ENCODE results near the gene MLKL.
A peak's percentile ranks its signal among the peaks of the same experiment; 100 is the strongest.
"Not testable (repeated sequence)": the region's sequence is repeated elsewhere in the genome, so short reads cannot be mapped to it uniquely, and the experiment has no call there.

The MLKL gene

DNA sequence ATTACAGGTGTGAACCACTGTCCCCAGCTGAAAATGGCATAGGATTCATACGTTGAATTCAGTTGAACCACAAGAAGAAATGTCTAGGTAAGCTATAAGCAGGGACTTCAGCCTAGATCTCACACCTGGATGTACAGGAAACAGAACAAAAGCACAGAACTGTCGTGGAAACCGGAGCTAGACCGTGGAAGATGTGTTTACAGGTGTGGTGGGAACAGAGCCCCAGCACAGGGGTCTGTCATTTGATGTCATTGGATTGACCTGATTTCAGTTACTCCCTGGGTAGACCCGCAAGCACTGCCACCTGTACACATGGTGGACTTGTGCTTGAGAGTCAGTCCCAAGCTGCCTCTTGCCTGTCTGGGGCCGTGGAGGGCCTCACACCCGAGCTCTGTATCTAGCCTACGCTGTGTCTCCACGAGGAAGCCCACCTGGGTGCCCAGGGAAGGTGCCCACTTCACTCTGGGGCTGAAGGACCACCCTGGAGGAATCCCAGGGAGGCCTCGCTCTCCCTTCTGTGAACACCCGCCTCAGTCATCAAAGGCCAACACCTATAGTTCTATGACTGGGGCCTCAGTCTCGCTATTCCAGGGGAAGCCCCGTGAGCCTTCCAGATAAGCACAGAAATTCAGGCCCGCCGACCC lies 32.2 kb upstream of the MLKL start:
- DNase-seq (ENCODE audit: low read depth in 2 of 2, low spot score in 1 of 2), result no peak

DNA sequence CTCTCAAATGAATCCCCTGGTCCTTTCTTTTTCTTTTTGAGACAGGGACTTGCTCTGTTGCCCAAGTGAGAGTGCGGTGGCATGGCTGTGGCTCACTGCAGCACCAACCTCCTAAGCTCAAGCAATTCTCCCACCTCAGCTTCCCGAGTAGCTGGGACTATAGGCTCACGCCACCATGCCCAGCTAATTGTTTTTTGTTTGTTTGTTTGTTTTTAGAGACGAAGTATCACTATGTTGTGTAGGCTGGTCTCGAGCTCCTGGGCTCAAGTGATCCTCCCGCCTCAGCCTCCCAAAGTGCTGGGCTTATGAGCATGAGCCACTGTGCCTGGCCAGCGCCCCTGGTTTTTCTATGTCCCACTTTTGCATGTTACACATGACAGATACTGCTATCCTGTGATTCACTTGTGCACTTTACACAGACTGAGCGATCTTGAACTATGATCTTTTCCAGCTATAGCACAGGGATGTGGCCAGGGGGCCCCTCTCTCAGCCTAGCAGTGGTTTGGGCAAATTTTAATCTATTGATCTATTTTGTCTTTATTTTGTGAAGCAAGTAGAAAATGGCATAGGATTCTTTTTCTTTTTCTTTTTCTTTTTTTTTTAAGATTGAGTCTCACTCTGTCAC lies 31.3 kb upstream of the MLKL start:
- no peak for DNase-seq (ENCODE audit: low read depth in 2 of 2, low spot score in 1 of 2)

DNA sequence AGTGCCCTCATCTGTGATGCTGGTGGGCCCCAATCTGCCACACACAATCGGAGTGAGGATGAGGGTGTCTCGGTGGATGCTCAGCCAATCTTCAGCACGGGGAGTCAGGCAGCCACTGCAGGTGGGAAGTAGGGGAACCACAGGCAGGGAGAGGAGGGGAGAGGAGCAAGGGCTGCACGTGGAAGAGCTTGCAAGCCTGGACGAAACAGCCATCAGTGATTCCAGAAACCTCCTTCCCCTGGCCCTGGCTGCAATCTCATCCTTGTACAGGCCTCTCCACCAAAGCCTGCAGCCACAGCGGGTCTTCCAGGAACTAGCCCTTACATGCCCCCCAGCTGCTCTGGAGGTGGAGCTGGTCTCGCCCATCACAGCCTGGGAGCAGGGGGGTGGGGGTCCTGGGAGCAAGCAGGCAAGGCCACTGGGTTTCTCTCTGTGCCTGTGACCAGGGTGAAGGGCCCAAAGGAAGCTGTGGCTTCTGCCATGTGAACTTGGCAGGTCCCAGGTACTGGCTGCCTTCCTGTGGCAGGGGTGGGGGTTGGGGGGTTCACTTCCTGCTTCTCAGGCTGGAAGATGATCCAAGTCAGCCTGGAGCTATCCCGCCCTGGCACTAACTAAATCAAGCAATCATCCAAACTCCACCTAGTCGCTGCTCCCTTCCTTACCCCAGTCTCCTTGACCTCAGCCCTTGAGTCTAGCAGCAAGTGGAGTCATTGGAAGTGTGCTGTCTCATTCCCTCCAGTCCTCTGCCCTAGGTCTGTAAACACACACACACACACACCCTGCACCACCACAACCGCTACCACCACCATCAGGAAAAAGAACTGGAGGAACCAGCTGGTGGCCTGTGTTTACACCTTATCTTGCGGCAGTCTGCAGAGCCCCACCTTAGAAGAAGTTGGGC lies 29.4 kb upstream of the MLKL start:
- DNase-seq (ENCODE audit: low read depth in 2 of 2, low spot score in 1 of 2), result no peak

DNA sequence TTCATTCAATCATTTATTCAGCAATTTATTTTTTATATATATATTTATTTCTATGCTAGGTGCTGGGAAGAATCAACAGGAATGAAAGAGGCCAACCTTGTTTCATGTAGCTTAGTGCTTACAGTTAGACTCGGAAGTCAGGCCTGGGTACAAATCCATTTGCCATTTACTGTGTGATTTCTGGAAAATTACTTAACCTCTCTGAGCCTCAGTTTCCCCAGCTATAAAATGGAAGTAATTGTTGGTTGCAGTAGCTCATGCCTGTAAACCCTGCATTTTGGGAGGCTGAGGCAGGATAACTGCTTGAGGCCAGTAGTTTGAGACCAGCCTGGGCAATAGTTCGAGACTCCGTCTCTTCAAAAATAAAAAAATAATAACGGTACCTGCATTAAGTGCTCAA lies 27.2 kb upstream of the MLKL start:
- DNase-seq (ENCODE audit: low read depth in 2 of 2, low spot score in 1 of 2), result no peak

DNA sequence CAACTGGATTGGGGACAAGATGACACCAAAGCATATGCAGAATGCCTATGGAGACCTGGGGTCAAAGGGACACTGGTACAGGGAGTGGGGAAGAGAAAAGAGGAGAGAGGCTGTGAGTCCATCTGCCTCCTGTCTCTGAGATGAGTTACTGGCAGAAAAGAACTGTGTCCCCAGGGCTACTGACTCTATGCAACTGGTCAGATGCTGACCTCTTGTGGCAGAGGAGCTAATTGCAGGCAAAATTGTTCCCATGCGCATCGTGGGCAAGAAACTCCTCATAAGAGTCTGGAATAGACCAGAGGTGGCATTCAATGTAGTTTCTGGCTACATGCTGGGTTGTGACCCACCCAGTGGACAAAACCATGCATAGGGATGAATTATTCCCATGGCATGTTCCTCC lies 26.1 kb upstream of the MLKL start:
- DNase-seq (ENCODE audit: low read depth in 2 of 2, low spot score in 1 of 2), result no peak

DNA sequence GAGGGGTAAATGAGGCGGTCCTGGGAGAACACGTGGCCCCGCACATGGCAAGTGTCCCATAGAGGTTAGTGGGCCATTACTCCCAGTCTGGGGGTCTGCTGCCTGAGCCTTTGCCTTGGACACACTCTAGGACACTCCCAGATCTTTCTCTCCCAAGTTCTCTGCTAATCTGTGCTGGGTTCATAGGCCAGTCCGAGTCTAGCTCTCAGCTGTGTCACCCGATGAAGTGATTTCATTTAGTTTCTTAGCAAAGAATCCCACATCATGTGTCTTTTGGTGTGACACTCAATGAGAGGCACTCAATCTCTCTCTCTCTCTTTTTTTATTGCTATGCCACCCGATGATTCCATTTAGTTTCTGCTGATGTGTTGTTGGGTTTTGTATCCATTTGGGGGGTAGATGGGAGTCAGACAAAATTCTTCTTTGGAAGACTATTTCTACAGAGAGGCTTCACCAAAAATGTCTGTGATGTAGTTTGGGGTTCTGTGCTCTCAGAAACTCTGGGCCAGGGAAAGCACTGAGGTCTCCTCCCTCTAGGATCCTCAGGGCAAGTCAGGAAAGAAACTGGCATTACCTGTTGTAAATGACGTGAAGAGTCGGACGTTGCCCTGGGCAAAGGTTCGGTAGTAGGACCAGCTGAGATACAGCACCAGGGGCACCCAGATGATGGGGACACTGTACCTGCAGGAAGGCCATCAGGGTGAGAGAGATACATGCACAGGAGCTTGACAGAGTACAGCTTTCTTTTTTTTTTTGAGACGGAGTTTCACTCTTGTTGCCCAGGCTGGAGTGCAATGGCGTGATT lies 25.2 kb upstream of the MLKL start:
- DNase-seq (ENCODE audit: low read depth in 2 of 2, low spot score in 1 of 2), result no peak

DNA sequence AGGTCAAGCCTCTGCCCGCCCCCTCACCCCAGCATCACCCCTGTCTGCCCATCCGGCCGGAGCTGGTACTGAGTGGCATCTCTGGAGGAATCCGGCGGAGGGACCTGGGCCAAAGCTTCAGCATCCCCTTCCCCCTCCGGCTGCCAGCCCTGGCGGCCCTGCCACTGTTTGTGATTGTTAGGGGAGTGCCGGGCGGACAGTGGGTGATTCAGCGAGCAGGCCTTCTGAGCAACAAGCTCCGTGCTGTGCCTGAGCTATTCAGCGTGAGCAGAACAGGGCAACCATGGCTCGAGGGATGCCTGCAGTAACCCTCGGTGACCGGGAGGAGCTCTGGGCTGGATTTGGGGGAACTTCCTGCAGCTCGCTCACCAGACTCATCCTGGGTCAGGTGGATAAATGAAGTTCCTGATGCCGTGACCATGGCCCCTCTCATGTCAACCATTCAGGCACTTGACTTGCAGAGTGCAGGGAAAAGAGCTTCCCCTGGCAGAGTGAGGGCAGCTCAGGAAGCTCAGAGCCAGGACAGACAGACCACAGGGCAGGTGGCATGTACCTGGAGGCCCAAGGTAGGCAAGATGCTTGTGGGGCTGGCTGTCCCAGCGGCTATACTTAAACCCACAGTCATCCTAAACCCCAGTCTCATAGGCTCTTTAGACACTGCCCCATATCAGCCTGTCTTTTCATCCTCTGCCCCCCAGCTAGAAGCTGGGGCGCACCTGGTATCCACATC lies 24.3 kb upstream of the MLKL start:
- no peak for DNase-seq (ENCODE audit: low read depth in 2 of 2, low spot score in 1 of 2)

DNA sequence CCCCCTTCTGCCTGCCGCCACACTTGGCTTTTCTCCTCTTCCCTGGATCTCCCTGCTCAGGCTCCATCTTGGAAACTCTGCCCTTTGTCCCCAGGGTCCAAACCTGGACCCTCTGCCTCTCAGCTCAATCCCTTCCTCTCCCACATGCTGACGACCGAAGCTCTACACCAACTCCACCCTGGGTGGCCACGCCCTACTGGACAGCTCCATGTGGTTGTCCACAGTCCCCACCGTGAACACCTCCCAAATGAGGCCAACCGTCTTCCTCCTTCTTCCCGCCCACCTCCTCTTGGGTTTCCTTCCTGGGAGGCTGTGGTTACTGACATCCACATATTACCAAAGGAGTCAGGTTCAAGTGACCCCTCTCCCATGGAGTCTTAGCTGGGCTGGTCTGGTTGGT lies 22.6 kb upstream of the MLKL start:
- DNase-seq (ENCODE audit: low read depth in 2 of 2, low spot score in 1 of 2), result no peak

DNA sequence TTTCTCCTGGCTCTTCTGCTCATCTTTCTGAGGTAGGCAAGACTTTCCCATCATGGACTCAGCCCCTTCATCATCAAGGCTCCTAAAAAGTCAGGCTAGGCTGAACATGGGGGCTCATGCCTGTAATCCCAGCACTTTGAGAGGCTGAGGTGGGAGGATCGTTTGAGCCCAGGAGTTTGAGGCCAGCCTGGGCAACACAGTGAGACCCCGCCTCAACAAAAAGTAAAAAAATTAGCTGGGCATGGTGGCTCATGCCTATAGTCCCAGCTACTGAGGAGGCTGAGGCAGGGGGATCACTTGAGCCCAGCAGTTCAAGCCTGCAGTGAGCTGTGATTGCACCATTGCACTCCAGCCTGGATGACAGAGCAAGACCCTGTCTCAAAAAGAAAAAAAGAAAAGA lies 21.5 kb upstream of the MLKL start:
- DNase-seq (ENCODE audit: low read depth in 2 of 2, low spot score in 1 of 2), result not testable (repeated sequence)

DNA sequence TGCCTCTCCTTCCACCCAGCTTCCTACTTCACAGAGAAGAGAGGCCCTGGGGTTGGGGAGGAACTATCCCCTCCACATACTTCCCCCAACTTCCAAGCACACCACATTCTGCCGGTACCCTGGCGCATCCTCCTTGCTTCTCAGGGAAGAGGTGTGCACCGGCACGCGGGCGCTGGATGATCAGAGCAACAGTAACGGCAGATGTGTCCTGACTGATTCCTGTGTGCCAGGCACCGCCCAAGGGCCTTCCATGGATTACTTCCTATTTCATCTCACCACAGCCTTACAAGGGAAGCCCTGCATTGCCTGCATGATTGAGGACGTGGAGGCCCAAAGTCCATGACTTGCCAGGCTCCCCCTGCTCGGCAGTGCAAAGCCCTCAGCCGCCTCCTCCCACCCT lies 21.1 kb upstream of the MLKL start:
- DNase-seq (ENCODE audit: low read depth in 2 of 2, low spot score in 1 of 2), result no peak

DNA sequence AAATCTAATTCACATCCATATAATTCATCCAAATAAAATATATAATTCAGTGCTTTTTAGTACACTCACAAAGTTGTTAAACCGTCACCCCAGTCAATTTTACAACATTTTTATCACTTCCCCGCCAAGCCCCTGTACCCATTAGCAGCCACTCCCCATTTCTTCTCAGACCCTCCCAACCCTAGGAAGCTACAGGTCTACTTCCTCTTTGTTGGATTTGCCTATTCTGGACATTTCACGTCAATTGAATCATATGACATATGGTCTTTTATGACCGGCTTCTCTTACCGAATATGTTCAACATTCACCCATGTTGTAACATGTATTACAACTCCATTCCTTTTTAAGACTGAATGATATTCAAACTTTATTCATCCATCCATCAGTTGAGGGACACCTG lies 19.9 kb upstream of the MLKL start:
- DNase-seq (ENCODE audit: low read depth in 2 of 2, low spot score in 1 of 2), result no peak

DNA sequence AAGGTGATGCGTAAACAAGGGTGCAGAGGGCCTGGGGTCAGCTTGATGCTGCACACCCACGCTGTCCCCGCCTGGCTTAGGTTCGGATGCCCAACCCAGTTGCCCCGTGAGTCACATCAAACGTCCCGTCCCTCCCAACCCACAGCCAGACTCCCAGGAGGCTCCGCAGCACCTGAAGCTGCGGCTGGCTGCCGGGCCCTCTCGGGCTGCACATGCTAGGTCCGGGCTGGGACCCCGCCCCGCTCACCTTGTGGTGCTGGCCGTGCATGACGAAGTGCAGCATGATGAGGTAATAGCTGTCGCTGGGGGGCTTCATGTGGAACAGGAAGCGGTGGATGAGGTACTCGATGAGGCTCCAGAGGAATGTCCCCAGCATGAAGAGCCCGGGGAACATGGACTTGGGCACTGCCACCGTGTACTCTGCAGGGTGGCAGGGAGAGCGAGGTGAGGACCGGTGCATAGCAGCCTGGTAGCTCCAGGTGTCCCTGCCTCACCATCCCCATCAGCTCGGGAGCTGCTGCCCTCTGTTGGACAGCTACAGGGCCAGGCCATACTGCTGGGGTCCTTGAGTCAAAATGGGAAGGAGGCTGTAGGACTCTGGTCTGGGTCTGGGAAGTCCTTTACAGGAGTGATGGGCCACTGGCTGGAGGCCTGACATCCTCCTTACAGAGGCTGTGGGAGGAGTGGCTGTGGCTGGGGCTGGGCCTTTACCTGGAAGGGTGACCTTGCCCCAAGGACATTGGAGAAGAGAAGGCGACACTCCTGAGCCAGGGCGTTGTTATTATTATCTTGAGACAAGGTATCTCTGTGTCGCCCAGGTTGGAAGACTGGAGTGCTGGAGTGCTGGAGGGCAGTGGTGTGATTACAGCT lies 18.3 kb upstream of the MLKL start:
- no peak for DNase-seq (ENCODE audit: low read depth in 2 of 2, low spot score in 1 of 2)

DNA sequence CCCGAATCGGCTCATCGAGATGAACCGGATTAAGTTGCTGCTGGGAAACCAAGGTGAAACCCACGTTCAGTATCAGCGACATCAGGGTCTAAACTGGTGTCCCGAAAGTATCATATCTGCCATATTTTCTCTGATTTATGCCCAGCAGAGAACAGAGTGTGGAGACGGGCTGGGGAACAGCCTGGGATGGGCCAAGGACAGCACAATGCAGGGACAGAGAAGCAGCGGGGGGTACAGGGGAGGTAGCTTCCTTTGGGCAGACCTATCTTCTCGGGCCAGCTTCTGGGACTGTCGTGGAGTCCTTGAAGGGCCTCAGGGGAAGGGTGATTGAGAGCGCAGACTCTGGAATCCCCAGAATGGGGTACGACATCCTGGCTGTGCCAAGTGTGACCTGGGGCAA lies 17.5 kb upstream of the MLKL start:
- no peak for DNase-seq (ENCODE audit: low read depth in 2 of 2, low spot score in 1 of 2)

DNA sequence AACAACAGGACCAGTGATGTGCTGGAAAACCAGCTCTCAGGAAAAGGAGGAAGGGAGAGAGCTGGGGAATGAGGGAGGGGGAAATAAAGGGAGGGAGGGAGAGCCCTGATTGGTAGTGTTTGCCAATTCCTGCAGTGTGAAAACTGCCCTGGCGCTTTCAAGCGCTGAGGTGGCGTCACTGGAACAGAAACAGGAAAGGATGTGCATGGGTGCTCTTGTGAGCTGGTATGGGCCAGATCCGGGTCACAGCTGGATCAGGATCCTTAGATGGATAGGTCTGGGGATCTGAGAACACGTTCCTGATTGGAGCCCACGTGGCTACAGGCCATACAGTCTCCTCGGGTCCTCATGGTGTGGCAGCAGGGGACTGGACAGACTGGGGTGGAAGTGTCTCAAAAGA lies 16.7 kb upstream of the MLKL start:
- no peak for DNase-seq (ENCODE audit: low read depth in 2 of 2, low spot score in 1 of 2)

DNA sequence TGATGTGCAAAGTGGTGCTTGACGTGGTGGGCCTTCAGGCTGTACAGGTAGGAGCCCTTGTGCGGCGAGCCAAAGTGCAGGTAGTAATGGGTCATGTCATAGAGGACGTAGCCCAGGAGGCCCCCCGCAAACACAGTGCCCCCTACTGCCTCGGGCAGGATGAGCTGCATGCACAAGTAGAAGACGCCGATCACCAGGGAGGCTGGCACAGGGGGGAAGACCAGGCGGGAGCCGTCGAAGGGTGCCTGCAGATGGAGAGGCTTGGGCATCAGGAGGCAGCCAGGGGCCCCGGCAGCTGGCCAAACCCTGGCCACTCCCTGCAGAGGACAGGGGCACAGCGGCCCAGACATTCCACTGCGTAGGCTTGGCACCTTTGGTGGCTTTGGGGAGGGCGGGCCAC lies 15.7 kb upstream of the MLKL start:
- no peak for DNase-seq (ENCODE audit: low read depth in 2 of 2, low spot score in 1 of 2)

DNA sequence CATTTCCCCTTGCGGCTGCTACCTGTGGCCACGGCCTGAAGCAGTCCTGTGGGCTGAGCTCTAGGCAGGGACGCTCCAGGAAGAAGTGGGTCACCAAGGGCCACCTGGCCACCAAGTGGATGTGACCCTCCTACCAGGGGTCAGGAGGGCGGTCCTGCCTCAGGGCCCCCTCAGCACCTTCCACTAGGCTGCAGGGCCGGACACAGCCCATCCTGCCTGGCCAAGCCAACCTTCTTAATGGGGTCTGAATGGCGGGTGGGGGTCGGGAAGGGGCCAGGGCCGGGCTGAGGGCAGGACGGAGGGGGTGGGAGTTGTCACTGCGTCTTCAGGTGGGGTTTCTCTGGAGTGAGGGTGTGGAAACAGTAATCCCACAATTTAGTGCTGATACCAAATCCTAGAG lies 13.2 kb upstream of the MLKL start:
- no peak for DNase-seq (ENCODE audit: low read depth in 2 of 2, low spot score in 1 of 2)

DNA sequence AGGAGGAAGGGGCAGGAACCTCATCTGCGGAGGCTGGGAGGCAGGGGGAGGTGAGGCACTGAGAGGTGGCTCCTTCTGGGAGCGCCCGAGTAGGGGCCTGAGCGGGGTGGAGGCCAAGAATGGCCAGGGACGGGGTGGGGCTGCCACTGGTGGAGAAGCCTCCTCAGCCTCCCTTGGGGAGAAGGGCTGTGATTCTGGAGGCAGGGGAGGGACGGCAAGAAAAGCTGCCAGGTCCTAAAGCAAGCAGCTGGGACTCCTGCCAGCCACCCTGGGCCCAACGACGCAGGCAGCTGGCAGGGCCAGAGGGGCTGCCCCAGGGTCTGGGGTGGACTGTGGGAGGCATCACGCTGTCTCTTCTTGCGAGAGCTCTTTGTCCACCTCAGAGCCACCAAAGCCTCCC lies 12.7 kb upstream of the MLKL start:
- DNase-seq (ENCODE audit: low read depth in 2 of 2, low spot score in 1 of 2), result no peak

DNA sequence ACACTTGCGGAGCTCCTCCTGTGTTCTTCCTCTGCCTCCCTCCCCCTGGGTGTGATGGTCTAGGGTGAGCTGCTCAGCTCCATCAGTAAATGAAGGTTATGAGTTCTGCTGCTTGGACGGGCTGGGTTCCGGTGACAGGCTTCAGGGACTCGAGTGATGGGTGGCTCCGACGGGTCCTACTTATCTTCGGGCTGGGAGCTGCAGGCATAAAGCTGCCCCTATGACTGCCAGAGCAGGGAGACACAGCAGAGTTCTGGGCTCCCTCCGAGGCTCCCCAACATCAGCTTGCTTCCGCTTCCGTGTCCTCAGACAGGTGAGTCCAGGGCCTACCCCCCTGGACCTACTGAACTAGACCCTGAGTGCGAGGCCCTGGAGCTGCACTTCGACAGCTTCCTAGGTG lies 11.3 kb upstream of the MLKL start:
- no peak for DNase-seq (ENCODE audit: low read depth in 2 of 2, low spot score in 1 of 2)

DNA sequence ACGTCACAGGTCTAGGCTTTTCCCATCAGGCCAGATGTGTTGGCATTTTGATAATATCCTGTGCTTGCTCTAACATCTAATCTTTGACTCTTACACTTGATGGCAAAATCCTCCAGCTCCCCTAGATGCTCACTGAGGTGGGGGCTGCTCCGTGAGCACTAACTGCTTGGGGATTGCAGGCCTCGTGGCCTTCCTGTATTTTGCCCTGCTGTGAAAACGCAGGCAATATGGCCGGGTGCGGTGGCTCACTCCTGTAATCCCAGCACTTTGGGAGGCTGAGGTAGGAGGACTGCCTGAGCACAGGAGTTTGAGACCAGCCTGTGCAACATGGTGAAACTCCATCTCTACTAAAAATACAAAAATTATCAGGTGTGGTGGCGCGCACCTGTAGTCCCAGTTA lies 9.7 kb upstream of the MLKL start:
- DNase-seq (ENCODE audit: low read depth in 2 of 2, low spot score in 1 of 2), result no peak

DNA sequence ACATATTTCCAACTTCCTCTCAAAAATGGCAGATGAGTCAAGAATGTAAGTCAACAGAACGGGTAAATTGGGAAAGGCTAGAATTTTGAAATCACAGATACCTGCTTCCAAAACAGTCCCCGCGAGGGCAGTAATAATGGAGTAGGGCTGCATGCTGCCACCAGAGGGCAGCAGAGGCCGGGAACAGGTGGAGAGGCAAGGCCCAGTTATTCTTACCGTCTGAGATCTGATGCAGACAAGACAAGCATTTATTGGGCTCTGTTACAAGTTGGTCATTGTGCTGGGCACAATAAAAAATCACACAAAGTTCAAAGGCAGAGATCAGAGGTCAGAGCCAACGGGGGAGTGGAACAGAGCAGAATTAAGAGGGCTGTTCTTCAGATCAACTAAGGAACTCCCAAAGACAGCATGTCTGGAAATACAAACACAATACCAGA lies 8.8 kb upstream of the MLKL start:
- peak; percentile 57 to 59 for DNase-seq (ENCODE audit: low read depth in 2 of 2, low spot score in 1 of 2)

Data from stimulated activated CD8-positive, alpha-beta memory T cell treated with anti-CD3 and anti-CD28 coated beads, Interleukin-4, amount 100 ng/mL, for 4 hours (primary cell).